Neural crest cell (in vitro differentiated cells): Measurements from ENCODE around the gene SCYL1. TPM values are rescaled to one million over a fixed set of nuclear protein-coding genes. Genes with fewer than 3 reads are reported as not detected.
"Not testable (repeated sequence)": the region's sequence is repeated elsewhere in the genome, so short reads cannot be mapped to it uniquely, and the experiment has no call there.

Source experiments
- DNase-seq: peaks from one replicate; pipeline ENCODE4 v3.0.0; 2021; ENCODE audit warnings: low read depth, mixed read lengths, low spot score
- H3K27ac Mint-ChIP-seq: one replicate; pipeline ENCODE4 v1.8.0; 2021; ENCODE audit warnings: mild to moderate bottlenecking, mixed read lengths; ENCODE audit not compliant: unreplicated experiment
- H3K27me3 Mint-ChIP-seq: 2 replicates; pipeline ENCODE4 v1.8.0; 2021; ENCODE audit warnings: low read depth, mild to moderate bottlenecking, mixed read lengths
- H3K36me3 Mint-ChIP-seq: 2 replicates; pipeline ENCODE4 v1.8.0; 2021; ENCODE audit warnings: low read depth, mild to moderate bottlenecking, mixed read lengths
- H3K4me1 Mint-ChIP-seq: 2 replicates; pipeline ENCODE4 v1.8.0; 2021; ENCODE audit warnings: mixed read lengths
- H3K4me3 Mint-ChIP-seq: one replicate; pipeline ENCODE4 v1.8.0; 2021; ENCODE audit warnings: mild to moderate bottlenecking, mixed read lengths
- H3K9me3 Mint-ChIP-seq: 2 replicates; pipeline ENCODE4 v1.8.0; 2021; ENCODE audit warnings: mixed read lengths
- CTCF ChIP-seq: fragments of 200-600 bp; sonication (generic); conservative IDR thresholded peaks from 2 replicates; pipeline ENCODE4 v1.5.0; 2021; ENCODE audit warnings: antibody characterized with exemption, mild to moderate bottlenecking
- total RNA-seq: library from RNA; stranded (reverse); gene quantifications from 2 replicates; pipeline ENCODE4 v1.2.1, GENCODE V29; 2021

The SCYL1 gene
- total RNA-seq, 1 donor from 2014 or later: 68.8 TPM

GRCh38 chr11:65562020-65562419 lies 37.1 kb downstream of the SCYL1 start:
- H3K27ac Mint-ChIP-seq: peak overlapping the region; percentile 10
- peaks cover 24% of the 10 kb centered on the region for H3K4me1 Mint-ChIP-seq
- no peak for TF ChIP-seq CTCF
- no peaks in the 10 kb centered on the region for H3K36me3 Mint-ChIP-seq
- H3K9me3 Mint-ChIP-seq: no peaks in the 10 kb centered on the region
- H3K4me3 Mint-ChIP-seq: peak overlapping the region; percentile 29
- H3K27me3 Mint-ChIP-seq: peaks cover 4% of the 10 kb centered on the region
- no peak for DNase-seq

GRCh38 chr11:65562788-65563187 lies 37.9 kb downstream of the SCYL1 start:
- DNase-seq: no peak
- TF ChIP-seq CTCF: no peak
- Mint-ChIP-seq H3K4me3 (no peak overlapping the region), H3K27ac (no peak overlapping the region), H3K36me3 (no peaks in the 10 kb centered on the region), H3K4me1 (peaks cover 18% of the 10 kb centered on the region), H3K9me3 (no peaks in the 10 kb centered on the region), H3K27me3 (no peaks in the 10 kb centered on the region)

GRCh38 chr11:65563601-65564000 lies 38.7 kb downstream of the SCYL1 start:
- DNase-seq: no peak
- H3K36me3 Mint-ChIP-seq: no peaks in the 10 kb centered on the region
- no peak overlapping the region for H3K27ac Mint-ChIP-seq
- peaks cover 25% of the 10 kb centered on the region for H3K4me1 Mint-ChIP-seq
- TF ChIP-seq CTCF: no peak
- H3K27me3 Mint-ChIP-seq: no peaks in the 10 kb centered on the region
- no peaks in the 10 kb centered on the region for H3K9me3 Mint-ChIP-seq
- no peak overlapping the region for H3K4me3 Mint-ChIP-seq

- not testable (repeated sequence) for DNase-seq, H3K36me3 Mint-ChIP-seq, H3K27ac Mint-ChIP-seq, H3K9me3 Mint-ChIP-seq, H3K27me3 Mint-ChIP-seq
- H3K4me3 Mint-ChIP-seq: peak overlapping the region; percentile 44
- H3K4me1 Mint-ChIP-seq: peaks cover 36% of the 10 kb centered on the region
These were observed 40.1 kb downstream of the SCYL1 start for GRCh38 chr11:65564879-65565559.

GRCh38 chr11:65565624-65566453 lies 41.0 kb downstream of the SCYL1 start:
- Mint-ChIP-seq H3K27me3 (peaks cover 6% of the 10 kb centered on the region), H3K9me3 (no peaks in the 10 kb centered on the region), H3K36me3 (peaks cover 2% of the 10 kb centered on the region), H3K27ac (no peak overlapping the region), H3K4me3 (peak overlapping the region; percentile 44), H3K4me1 (peaks cover 34% of the 10 kb centered on the region)
- no peak for TF ChIP-seq CTCF
- no peak for DNase-seq
